SU-DHL-6 (cell line): ENCODE data around the gene RALB.

ENCODE experiments used
- H2AFZ ChIP-seq: fragments of 200-600 bp; sonication (generic); 2 replicates; pipeline ENCODE4 v1.6.1; 2014; ENCODE audit warnings: low read depth, mild to moderate bottlenecking, moderate library complexity, mixed read lengths, antibody characterized with exemption, low read length; ENCODE audit not compliant: severe bottlenecking
- H3F3A ChIP-seq: fragments of 200-600 bp; shearing (Covaris generic); 2 replicates; pipeline ENCODE4 v1.6.0; 2016; ENCODE audit warnings: antibody characterized with exemption, mild to moderate bottlenecking; ENCODE audit not compliant: insufficient read depth
- H3K27ac ChIP-seq: fragments of 200-600 bp; sonication (generic); 2 replicates; pipeline ENCODE4 v1.5.1; 2016; ENCODE audit warnings: low read depth, mild to moderate bottlenecking, low read length, moderate library complexity, mixed read lengths
- H3K27me3 ChIP-seq: fragments of 200-600 bp; sonication (generic), shearing (Covaris generic); 2 replicates; pipeline ENCODE4 v1.6.0; 2014; ENCODE audit warnings: mild to moderate bottlenecking, low read length
- H3K36me3 ChIP-seq: fragments of 200-600 bp; sonication (generic); 2 replicates; pipeline ENCODE4 v1.6.1; 2014; ENCODE audit warnings: mild to moderate bottlenecking, low read length, mixed read lengths
- H3K4me2 ChIP-seq: fragments of 300-600, 200-600 bp; shearing (Covaris generic), sonication (generic); 2 replicates; pipeline ENCODE4 v1.6.0; 2014; ENCODE audit warnings: low read length, low read depth, mild to moderate bottlenecking; ENCODE audit not compliant: poor library complexity, severe bottlenecking
- H3K4me3 ChIP-seq: fragments of 200-600 bp; sonication (generic); 2 replicates; pipeline ENCODE4 v1.5.1; 2014; ENCODE audit warnings: antibody characterized with exemption, low read length, mild to moderate bottlenecking, mixed read lengths; ENCODE audit not compliant: insufficient read depth, poor library complexity, severe bottlenecking
- H3K79me2 ChIP-seq: fragments of 200-600 bp; sonication (generic); 2 replicates; pipeline ENCODE4 v1.6.1; 2014; ENCODE audit warnings: mild to moderate bottlenecking, low read length, moderate library complexity; ENCODE audit not compliant: insufficient read depth
- H3K9ac ChIP-seq: fragments of 200-600 bp; sonication (generic); 2 replicates; pipeline ENCODE4 v1.7.0; 2014; ENCODE audit warnings: mild to moderate bottlenecking, low read length
- H3K9me2 ChIP-seq: fragments of 200-600 bp; sonication (generic); replicated peaks from 2 replicates; pipeline ENCODE4 v1.6.1; 2014; ENCODE audit warnings: low read length; ENCODE audit not compliant: insufficient read depth
- H3K9me3 ChIP-seq: fragments of 200-600 bp; sonication (generic); 2 replicates; pipeline ENCODE4 v1.6.1; 2014; ENCODE audit warnings: low read length, mixed read lengths; ENCODE audit not compliant: insufficient read depth
- H4K20me1 ChIP-seq: fragments of 200-600 bp; sonication (generic); 2 replicates; pipeline ENCODE4 v1.6.1; 2014; ENCODE audit warnings: low read depth, mild to moderate bottlenecking, antibody characterized with exemption, low read length, moderate library complexity, mixed read lengths
- EZH2phosphoT487 ChIP-seq: fragments of 200-600 bp; sonication (generic), shearing (Covaris generic); conservative IDR thresholded peaks from 2 replicates; pipeline ENCODE4 v1.6.1; 2018; ENCODE audit warnings: mild to moderate bottlenecking, antibody characterized with exemption, low read length, moderate library complexity, mixed read lengths
- TF ChIP-seq, protein P1 (sequence below): fragments of 200-600 bp; sonication (generic); IDR thresholded peaks from one replicate; pipeline ENCODE4 v1.5.1; 2017; ENCODE audit warnings: antibody characterized with exemption, mild to moderate bottlenecking, low read length, moderate library complexity; ENCODE audit not compliant: insufficient read depth, poor library complexity, severe bottlenecking

The RALB gene

DNA sequence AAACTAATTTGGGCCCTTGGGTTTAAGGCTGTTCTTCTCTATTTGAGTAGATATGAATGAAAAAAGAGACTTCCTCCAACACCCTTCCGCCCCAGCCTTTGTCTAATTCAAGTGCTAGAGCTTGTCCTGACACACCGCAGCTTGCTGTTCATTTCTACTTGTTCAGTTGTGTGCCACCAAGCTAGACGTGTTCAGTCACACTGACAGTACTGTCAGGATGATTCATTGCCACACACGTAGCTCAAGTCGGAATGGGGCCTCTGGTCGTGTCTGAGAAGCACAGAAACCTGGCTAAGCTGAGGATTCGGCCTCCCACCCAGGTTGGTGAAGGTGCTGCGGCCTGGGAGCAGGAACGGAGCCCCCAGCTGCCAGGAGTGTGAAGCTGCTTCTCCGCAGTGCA is 47.7 kb downstream of the RALB start:
- H3K79me2 ChIP-seq, result no peaks in the 10 kb centered on the region
- no peak overlapping the region for H3K4me2 ChIP-seq
- H3K9ac ChIP-seq, result no peak overlapping the region
- no peaks in the 10 kb centered on the region for H3K9me2 ChIP-seq
- no peak overlapping the region for H2AFZ ChIP-seq
- H3K27me3 ChIP-seq, result no peaks in the 10 kb centered on the region
- TF ChIP-seq EZH2phosphoT487, result no peak
- TF ChIP-seq, protein P1, sequence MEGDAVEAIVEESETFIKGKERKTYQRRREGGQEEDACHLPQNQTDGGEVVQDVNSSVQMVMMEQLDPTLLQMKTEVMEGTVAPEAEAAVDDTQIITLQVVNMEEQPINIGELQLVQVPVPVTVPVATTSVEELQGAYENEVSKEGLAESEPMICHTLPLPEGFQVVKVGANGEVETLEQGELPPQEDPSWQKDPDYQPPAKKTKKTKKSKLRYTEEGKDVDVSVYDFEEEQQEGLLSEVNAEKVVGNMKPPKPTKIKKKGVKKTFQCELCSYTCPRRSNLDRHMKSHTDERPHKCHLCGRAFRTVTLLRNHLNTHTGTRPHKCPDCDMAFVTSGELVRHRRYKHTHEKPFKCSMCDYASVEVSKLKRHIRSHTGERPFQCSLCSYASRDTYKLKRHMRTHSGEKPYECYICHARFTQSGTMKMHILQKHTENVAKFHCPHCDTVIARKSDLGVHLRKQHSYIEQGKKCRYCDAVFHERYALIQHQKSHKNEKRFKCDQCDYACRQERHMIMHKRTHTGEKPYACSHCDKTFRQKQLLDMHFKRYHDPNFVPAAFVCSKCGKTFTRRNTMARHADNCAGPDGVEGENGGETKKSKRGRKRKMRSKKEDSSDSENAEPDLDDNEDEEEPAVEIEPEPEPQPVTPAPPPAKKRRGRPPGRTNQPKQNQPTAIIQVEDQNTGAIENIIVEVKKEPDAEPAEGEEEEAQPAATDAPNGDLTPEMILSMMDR, result no peak
- no peaks in the 10 kb centered on the region for H3K36me3 ChIP-seq
- H3K27ac ChIP-seq, result no peak overlapping the region
- H3F3A ChIP-seq, result no peaks in the 10 kb centered on the region
- no peak overlapping the region for H3K4me3 ChIP-seq
- H4K20me1 ChIP-seq, result no peaks in the 10 kb centered on the region
- no peaks in the 10 kb centered on the region for H3K9me3 ChIP-seq

DNA sequence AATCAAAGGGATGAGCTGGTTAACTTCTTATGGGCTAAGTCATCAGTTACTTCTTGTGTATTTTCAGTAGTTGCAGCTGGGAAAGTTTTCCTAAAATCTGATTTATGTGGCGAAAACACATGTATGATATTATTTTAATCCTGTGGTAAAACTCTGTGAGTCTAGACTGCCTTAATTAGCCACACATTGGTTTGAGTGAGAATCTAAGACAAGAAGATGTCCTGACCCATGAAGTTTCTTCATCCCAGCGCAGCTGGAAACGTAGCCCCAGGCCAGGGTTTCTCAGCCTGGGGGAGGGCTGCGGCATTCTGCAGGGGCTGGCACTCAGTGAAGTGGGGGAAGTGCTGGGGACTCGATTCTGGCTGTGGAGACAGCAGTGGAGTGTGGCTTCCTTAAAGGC is 48.6 kb downstream of the RALB start:
- no peak for TF ChIP-seq EZH2phosphoT487
- TF ChIP-seq, protein P1, result no peak
- Histone ChIP-seq H3K36me3 (no peaks in the 10 kb centered on the region), H2AFZ (no peak overlapping the region), H3K9ac (no peak overlapping the region), H4K20me1 (no peaks in the 10 kb centered on the region), H3K9me2 (no peaks in the 10 kb centered on the region), H3K27me3 (no peaks in the 10 kb centered on the region), H3K9me3 (no peaks in the 10 kb centered on the region), H3K79me2 (no peaks in the 10 kb centered on the region), H3K27ac (no peak overlapping the region), H3K4me2 (no peak overlapping the region), H3F3A (no peaks in the 10 kb centered on the region), H3K4me3 (no peak overlapping the region)

DNA sequence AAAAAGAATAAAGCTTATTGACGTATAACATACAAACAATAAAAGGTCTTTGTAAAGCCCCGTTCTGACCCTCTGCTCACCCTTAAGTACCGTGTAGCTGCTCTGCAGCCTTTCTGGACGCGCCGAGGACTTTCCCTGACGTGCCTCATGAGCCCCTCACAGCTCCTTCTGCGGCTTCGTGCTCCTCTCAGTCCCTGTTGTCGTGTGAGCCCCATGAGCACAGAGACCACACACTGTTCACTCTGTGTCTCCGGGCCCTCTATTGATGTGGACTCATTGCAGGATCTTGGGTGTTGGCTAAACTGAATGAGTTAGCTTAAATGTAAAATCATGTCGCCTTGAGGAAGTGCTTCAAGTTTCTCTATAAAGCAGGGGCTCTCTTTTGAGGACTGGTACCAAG is 49.6 kb downstream of the RALB start:
- H3K27me3 ChIP-seq, result no peaks in the 10 kb centered on the region
- H3K4me3 ChIP-seq, result no peak overlapping the region
- H3K9me3 ChIP-seq, result no peaks in the 10 kb centered on the region
- no peaks in the 10 kb centered on the region for H3K79me2 ChIP-seq
- no peak overlapping the region for H3K27ac ChIP-seq
- no peaks in the 10 kb centered on the region for H3K36me3 ChIP-seq
- H3K9me2 ChIP-seq, result no peaks in the 10 kb centered on the region
- TF ChIP-seq EZH2phosphoT487, result no peak
- TF ChIP-seq, protein P1, result no peak
- no peak overlapping the region for H3K4me2 ChIP-seq
- H3F3A ChIP-seq, result no peaks in the 10 kb centered on the region
- H4K20me1 ChIP-seq, result no peaks in the 10 kb centered on the region
- no peak overlapping the region for H3K9ac ChIP-seq
- no peak overlapping the region for H2AFZ ChIP-seq
